ENCODE data around the gene TNPO1. TPM values are rescaled to one million over a fixed set of nuclear protein-coding genes. Genes with fewer than 3 reads are reported as not detected.

TNPO1 gene
- total and polyA plus RNA-seq, 2 of the 13 experiments (the other 11 are each of a cell fraction or from before 2014, with no cell fraction given): 26.7 to 123 TPM

DNA sequence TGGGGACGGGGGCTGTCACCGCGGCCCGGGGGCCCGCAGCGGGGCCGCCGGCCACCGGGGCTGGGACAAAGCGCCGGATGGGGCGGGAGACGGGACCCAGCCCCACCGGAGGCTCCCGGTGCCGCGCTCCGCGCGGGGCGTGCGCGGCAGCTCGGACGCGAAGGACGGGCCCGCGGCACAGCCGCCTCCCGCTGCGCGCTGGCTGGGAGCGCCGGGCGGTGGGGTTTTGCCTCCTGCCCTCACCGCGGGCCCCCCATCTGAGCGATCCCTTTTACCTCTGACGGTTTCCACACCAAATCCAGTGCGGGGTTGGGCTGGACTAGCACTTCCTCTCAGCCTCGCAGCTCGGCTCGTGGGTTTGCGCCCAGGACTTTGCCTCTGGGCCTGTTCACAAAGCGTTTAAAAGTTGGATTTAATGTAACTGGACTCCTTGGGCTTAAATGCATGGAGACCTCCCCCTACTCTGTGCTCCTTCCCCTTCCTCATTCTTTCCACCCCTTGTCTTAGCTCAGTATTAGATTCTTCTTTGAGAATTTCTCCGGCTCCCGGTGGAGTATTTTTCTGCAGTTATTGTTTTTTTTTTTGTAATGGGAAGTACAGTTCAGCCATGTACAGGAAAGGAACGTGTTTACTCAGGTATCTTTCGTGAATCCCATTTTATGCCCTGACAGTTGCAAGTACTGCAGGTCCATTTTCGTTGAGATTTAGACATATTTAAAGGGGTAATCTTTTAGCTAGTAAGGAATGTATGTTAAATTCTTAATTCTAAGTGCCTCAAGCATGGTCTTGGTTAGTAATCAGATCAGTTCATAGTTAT lies 140.1 kb downstream of the TNPO1 start (continued):
- TF ChIP-seq, protein P1, sequence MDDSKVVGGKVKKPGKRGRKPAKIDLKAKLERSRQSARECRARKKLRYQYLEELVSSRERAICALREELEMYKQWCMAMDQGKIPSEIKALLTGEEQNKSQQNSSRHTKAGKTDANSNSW (CRISPR knock-in tag; IDR thresholded peaks at IDR 0.05; ENCODE audit: borderline replicate concordance): no peak
- TF ChIP-seq ZIK1 (CRISPR knock-in tag; IDR thresholded peaks at IDR 0.05; ENCODE audit: borderline replicate concordance, low read depth): no peak
- 0 out of 2 replicates have a peak, but pooled peaks have one; percentile 37 for TF ChIP-seq XBP1 (CRISPR knock-in tag; IDR thresholded peaks at IDR 0.05)
- TF ChIP-seq FOXA3 (CRISPR knock-in tag; IDR thresholded peaks at IDR 0.05): no peak
- TF ChIP-seq AGO2 (optimal IDR thresholded peaks at IDR 0.05; ENCODE audit: low read depth, low read length): no peak
- no peak for TF ChIP-seq ZNF777 (CRISPR knock-in tag; IDR thresholded peaks at IDR 0.05)
- no peak for TF ChIP-seq ZNF616 (CRISPR knock-in tag; IDR thresholded peaks at IDR 0.05; ENCODE audit: low read depth)
- no peak for TF ChIP-seq ZNF263 (CRISPR knock-in tag; IDR thresholded peaks at IDR 0.05)
- TF ChIP-seq ZBTB7A (CRISPR knock-in tag; IDR thresholded peaks at IDR 0.05): no peak
- no peak for TF ChIP-seq PRMT3 (CRISPR knock-in tag; IDR thresholded peaks at IDR 0.05; ENCODE audit: borderline replicate concordance, low read depth)
- no peak for TF ChIP-seq ZFX (CRISPR knock-in tag; IDR thresholded peaks at IDR 0.05; ENCODE audit: low read depth)
- no peak for TF ChIP-seq EZH2 (conservative IDR thresholded peaks at IDR 0.05; ENCODE audit: low read depth, low read length)
- TF ChIP-seq ZNF10 (CRISPR knock-in tag; IDR thresholded peaks at IDR 0.05; ENCODE audit: borderline replicate concordance, low read depth): no peak
- no peak for TF ChIP-seq ISL2 (CRISPR knock-in tag; IDR thresholded peaks at IDR 0.05)
- TF ChIP-seq ZNF329 (CRISPR knock-in tag; IDR thresholded peaks at IDR 0.05; ENCODE audit: low read depth): 0 out of 2 replicates have a peak, but pooled peaks have one; percentile 61
- no peak for TF ChIP-seq ZNF850 (CRISPR knock-in tag; conservative IDR thresholded peaks at IDR 0.05)
- TF ChIP-seq, protein P2, sequence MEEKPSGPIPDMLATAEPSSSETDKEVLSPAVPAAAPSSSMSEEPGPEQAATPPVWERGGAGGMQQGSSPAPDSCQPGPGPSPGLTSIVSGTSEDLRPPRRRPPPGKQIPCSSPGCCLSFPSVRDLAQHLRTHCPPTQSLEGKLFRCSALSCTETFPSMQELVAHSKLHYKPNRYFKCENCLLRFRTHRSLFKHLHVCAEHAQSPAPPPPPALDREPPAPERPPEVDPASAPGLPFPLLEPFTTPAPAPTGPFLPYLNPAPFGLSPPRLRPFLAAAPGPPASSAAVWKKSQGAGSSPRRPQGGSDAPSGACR (CRISPR knock-in tag; IDR thresholded peaks at IDR 0.05): no peak
- TF ChIP-seq ZFY (CRISPR knock-in tag; IDR thresholded peaks at IDR 0.05): peak; percentile 32; the same call in 1 of the 2 replicates
- TF ChIP-seq, protein P3, sequence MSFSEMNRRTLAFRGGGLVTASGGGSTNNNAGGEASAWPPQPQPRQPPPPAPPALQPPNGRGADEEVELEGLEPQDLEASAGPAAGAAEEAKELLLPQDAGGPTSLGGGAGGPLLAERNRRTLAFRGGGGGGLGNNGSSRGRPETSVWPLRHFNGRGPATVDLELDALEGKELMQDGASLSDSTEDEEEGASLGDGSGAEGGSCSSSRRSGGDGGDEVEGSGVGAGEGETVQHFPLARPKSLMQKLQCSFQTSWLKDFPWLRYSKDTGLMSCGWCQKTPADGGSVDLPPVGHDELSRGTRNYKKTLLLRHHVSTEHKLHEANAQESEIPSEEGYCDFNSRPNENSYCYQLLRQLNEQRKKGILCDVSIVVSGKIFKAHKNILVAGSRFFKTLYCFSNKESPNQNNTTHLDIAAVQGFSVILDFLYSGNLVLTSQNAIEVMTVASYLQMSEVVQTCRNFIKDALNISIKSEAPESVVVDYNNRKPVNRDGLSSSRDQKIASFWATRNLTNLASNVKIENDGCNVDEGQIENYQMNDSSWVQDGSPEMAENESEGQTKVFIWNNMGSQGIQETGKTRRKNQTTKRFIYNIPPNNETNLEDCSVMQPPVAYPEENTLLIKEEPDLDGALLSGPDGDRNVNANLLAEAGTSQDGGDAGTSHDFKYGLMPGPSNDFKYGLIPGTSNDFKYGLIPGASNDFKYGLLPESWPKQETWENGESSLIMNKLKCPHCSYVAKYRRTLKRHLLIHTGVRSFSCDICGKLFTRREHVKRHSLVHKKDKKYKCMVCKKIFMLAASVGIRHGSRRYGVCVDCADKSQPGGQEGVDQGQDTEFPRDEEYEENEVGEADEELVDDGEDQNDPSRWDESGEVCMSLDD (CRISPR knock-in tag; IDR thresholded peaks at IDR 0.05; ENCODE audit: borderline replicate concordance): no peak
- no peak for TF ChIP-seq ZNF12 (CRISPR knock-in tag; IDR thresholded peaks at IDR 0.05)
- TF ChIP-seq MYPOP (CRISPR knock-in tag; IDR thresholded peaks at IDR 0.05): 0 out of 2 replicates have a peak, but pooled peaks have one; percentile 34
- no peak; the same call in 1 of the 2 replicates for TF ChIP-seq HES4 (CRISPR knock-in tag; IDR thresholded peaks at IDR 0.05; ENCODE audit: borderline replicate concordance)
- TF ChIP-seq, protein P4, sequence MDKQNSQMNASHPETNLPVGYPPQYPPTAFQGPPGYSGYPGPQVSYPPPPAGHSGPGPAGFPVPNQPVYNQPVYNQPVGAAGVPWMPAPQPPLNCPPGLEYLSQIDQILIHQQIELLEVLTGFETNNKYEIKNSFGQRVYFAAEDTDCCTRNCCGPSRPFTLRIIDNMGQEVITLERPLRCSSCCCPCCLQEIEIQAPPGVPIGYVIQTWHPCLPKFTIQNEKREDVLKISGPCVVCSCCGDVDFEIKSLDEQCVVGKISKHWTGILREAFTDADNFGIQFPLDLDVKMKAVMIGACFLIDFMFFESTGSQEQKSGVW (CRISPR knock-in tag; IDR thresholded peaks at IDR 0.05; ENCODE audit: borderline replicate concordance): no peak
- TF ChIP-seq ZNF292 (CRISPR knock-in tag; IDR thresholded peaks at IDR 0.05; ENCODE audit: borderline replicate concordance, low read depth): no peak
- TF ChIP-seq RAD21 (CRISPR knock-in tag; IDR thresholded peaks at IDR 0.05): peak; percentile 25; the same call in 1 of the 2 replicates
